ENCODE results near the gene TRHDE.

TRHDE gene

GRCh38 chr12:72493407-72493806 is 221.2 kb downstream of the TRHDE start:
- no peaks in the 10 kb centered on the region for H3K79me2 ChIP-seq (ENCODE audit: insufficient read depth, low read length)

GRCh38 chr12:72498354-72498753 is 226.2 kb downstream of the TRHDE start:
- Histone ChIP-seq H3K9me3 (ENCODE audit: low read length) (no peaks in the 10 kb centered on the region), H3K9me2 (ENCODE audit: low read depth, low read length) (no peaks in the 10 kb centered on the region), H3K9ac (ENCODE audit: low read length) (no peak overlapping the region), H3F3A (ENCODE audit: insufficient read depth, low read length) (no peaks in the 10 kb centered on the region), H3K27me3 (ENCODE audit: insufficient read depth, low read length) (no peaks in the 10 kb centered on the region), H2AFZ (ENCODE audit: low read length) (no peak overlapping the region), H3K4me2 (ENCODE audit: low read length) (no peak overlapping the region), H3K4me3 (ENCODE audit: low read depth, low read length, poor library complexity, severe bottlenecking) (no peak overlapping the region), H3K79me2 (ENCODE audit: insufficient read depth, low read length) (no peaks in the 10 kb centered on the region), H3K27ac (ENCODE audit: low read depth, low read length, poor library complexity, severe bottlenecking) (no peak overlapping the region), H4K20me1 (ENCODE audit: insufficient read depth, low read length) (no peaks in the 10 kb centered on the region), H3K4me1 (ENCODE audit: insufficient read depth, low read length, severe bottlenecking) (no peaks in the 10 kb centered on the region), H3K36me3 (ENCODE audit: insufficient read depth, low read length) (no peaks in the 10 kb centered on the region)
- TF ChIP-seq EZH2 (IDR thresholded peaks at IDR 0.05; ENCODE audit: borderline replicate concordance, low read length) (no peak), CTCF (IDR thresholded peaks at IDR 0.05; ENCODE audit: low read length) (no peak)

More at GRCh38 chr12:72493407-72493806, 221.2 kb downstream of the TRHDE start:
- Histone ChIP-seq H3K9me3 (ENCODE audit: low read length) (no peaks in the 10 kb centered on the region), H3K9ac (ENCODE audit: low read length) (no peak overlapping the region), H3K4me1 (ENCODE audit: insufficient read depth, low read length, severe bottlenecking) (no peaks in the 10 kb centered on the region), H3K4me2 (ENCODE audit: low read length) (no peak overlapping the region), H2AFZ (ENCODE audit: low read length) (no peak overlapping the region), H3K4me3 (ENCODE audit: low read depth, low read length, poor library complexity, severe bottlenecking) (no peak overlapping the region), H3K27ac (ENCODE audit: low read depth, low read length, poor library complexity, severe bottlenecking) (no peak overlapping the region), H3K36me3 (ENCODE audit: insufficient read depth, low read length) (no peaks in the 10 kb centered on the region), H3F3A (ENCODE audit: insufficient read depth, low read length) (no peaks in the 10 kb centered on the region), H4K20me1 (ENCODE audit: insufficient read depth, low read length) (no peaks in the 10 kb centered on the region), H3K9me2 (ENCODE audit: low read depth, low read length) (no peaks in the 10 kb centered on the region), H3K27me3 (ENCODE audit: insufficient read depth, low read length) (no peaks in the 10 kb centered on the region)
- TF ChIP-seq CTCF (IDR thresholded peaks at IDR 0.05; ENCODE audit: low read length): no peak
- no peak for TF ChIP-seq EZH2 (IDR thresholded peaks at IDR 0.05; ENCODE audit: borderline replicate concordance, low read length)

GRCh38 chr12:72499244-72499643 is 227.1 kb downstream of the TRHDE start:
- Histone ChIP-seq H3K9me3 (ENCODE audit: low read length) (no peaks in the 10 kb centered on the region), H4K20me1 (ENCODE audit: insufficient read depth, low read length) (no peaks in the 10 kb centered on the region), H3K9me2 (ENCODE audit: low read depth, low read length) (no peaks in the 10 kb centered on the region), H3K27ac (ENCODE audit: low read depth, low read length, poor library complexity, severe bottlenecking) (no peak overlapping the region), H3K4me3 (ENCODE audit: low read depth, low read length, poor library complexity, severe bottlenecking) (no peak overlapping the region), H3K4me2 (ENCODE audit: low read length) (no peak overlapping the region), H3K4me1 (ENCODE audit: insufficient read depth, low read length, severe bottlenecking) (no peaks in the 10 kb centered on the region), H3K79me2 (ENCODE audit: insufficient read depth, low read length) (no peaks in the 10 kb centered on the region), H3K9ac (ENCODE audit: low read length) (no peak overlapping the region), H3K27me3 (ENCODE audit: insufficient read depth, low read length) (no peaks in the 10 kb centered on the region), H3F3A (ENCODE audit: insufficient read depth, low read length) (no peaks in the 10 kb centered on the region), H2AFZ (ENCODE audit: low read length) (no peak overlapping the region), H3K36me3 (ENCODE audit: insufficient read depth, low read length) (no peaks in the 10 kb centered on the region)
- TF ChIP-seq EZH2 (IDR thresholded peaks at IDR 0.05; ENCODE audit: borderline replicate concordance, low read length) (no peak), CTCF (IDR thresholded peaks at IDR 0.05; ENCODE audit: low read length) (no peak)

Data from OCI-LY1 (cell line).